ENCODE data around the gene GRIP2. TPM values are rescaled to one million over a fixed set of nuclear protein-coding genes. Genes with fewer than 3 reads are reported as not detected.
A peak's percentile ranks its signal among the peaks of the same experiment; 100 is the strongest.

The GRIP2 gene
- total and polyA plus RNA-seq, 2 of the 4 experiments (the other 2 are of a cell fraction), result 0.05 TPM; not detected in 1

- no peak overlapping the region for H2AK9ac ChIP-seq (replicated peaks; ENCODE audit: low read depth, low read length, poor library complexity)
- in situ Hi-C loops (cut with MboI; ENCODE audit: low sequenced_read_pairs), result loop anchor here (25.0 kb wide), 1 partner anchor 683 kb away; the partner anchor contains the start of gene WNT7A
- whole genome bisulfite sequencing, 2 experiments (ENCODE audit: extremely low coverage in 2 of 2, insufficient read length in 1 of 2), result no CpG with 5 or more reads among the region's 5 CpGs
- no peak overlapping the region for H3K23ac ChIP-seq (ENCODE audit: low read depth, low read length)
- no peaks in the 10 kb centered on the region for H3K9me3 ChIP-seq (ENCODE audit: control insufficient read depth, insufficient read depth, low read length)
- no peak overlapping the region for H2BK15ac ChIP-seq (ENCODE audit: low read depth, low read length)
- no peak overlapping the region for H3K4ac ChIP-seq (ENCODE audit: low read depth, low read length)
- ATAC-seq (ENCODE audit: low read depth) (no peak), DNase-seq (no peak)
- no peak overlapping the region for H3K56ac ChIP-seq (ENCODE audit: extremely low read depth, insufficient read depth, low read length)
- H3K4me1 ChIP-seq (ENCODE audit: control insufficient read depth, insufficient read depth, low read length), result no peaks in the 10 kb centered on the region
- peaks cover 35% of the 10 kb centered on the region for H3K27me3 ChIP-seq (ENCODE audit: control insufficient read depth, insufficient read depth, low read length)
- H4K20me1 ChIP-seq (ENCODE audit: insufficient read depth, low read length), result no peaks in the 10 kb centered on the region
- H2BK120ac ChIP-seq (ENCODE audit: low read depth, low read length), result no peak overlapping the region
- no peak overlapping the region for H3K18ac ChIP-seq (ENCODE audit: low read depth, low read length)
- H3K14ac ChIP-seq (replicated peaks; ENCODE audit: low read depth, low read length), result no peak overlapping the region
- ChIA-PET POLR2A (ENCODE audit: unreplicated experiment) (no interaction called here), CTCF (no interaction called here)
- no TSS peak for BruUV-seq (replicated peaks)
- dilution Hi-C loops (cut with HindIII; ENCODE audit: low sequenced_read_pairs, unreplicated experiment), result no loop called here
- no peak overlapping the region for H4K5ac ChIP-seq (ENCODE audit: low read depth, low read length)
- H4K8ac ChIP-seq (ENCODE audit: low read depth in 2 of 2, low read length in 2 of 2), result no peak overlapping the region
- H3K4me3 ChIP-seq (ENCODE audit: insufficient read depth, low read depth, low read length), result no peak overlapping the region
- no peaks in the 10 kb centered on the region for H3K79me1 ChIP-seq (ENCODE audit: low read depth in 1 of 2, low read length in 2 of 2)
- H4K91ac ChIP-seq (ENCODE audit: insufficient read depth, low read depth, low read length), result no peak overlapping the region
- H3K27ac ChIP-seq (ENCODE audit: insufficient read depth, low read length), result no peak overlapping the region
- H2BK5ac ChIP-seq (ENCODE audit: low read depth, low read length, poor library complexity, severe bottlenecking), result no peak overlapping the region
- intact Hi-C loops (cut with micrococcal nuclease), result no loop called here
- H3K9me1 ChIP-seq (ENCODE audit: insufficient read depth, low read length), result no peaks in the 10 kb centered on the region
- peak overlapping the region; percentile 35 for H2AFZ ChIP-seq (replicated peaks; ENCODE audit: low read length, poor library complexity)
- H3K9ac ChIP-seq (ENCODE audit: low read depth, low read length), result no peak overlapping the region
- TF ChIP-seq POLR2A (IDR thresholded peaks at IDR 0.05; ENCODE audit: low read depth, low read length) (no peak), MAFK (IDR thresholded peaks at IDR 0.05; ENCODE audit: low read depth, low read length) (no peak), CTCF (conservative IDR thresholded peaks at IDR 0.05; ENCODE audit: low read depth, low read length) (no peak), CHD1 (IDR thresholded peaks at IDR 0.05; ENCODE audit: low read depth, low read length) (no peak), FOS (IDR thresholded peaks at IDR 0.05; ENCODE audit: low read depth, low read length) (no peak), BHLHE40 (IDR thresholded peaks at IDR 0.05; ENCODE audit: low read depth, low read length) (no peak), NFE2L2 (IDR thresholded peaks at IDR 0.05; ENCODE audit: low read depth, low read length) (no peak), RCOR1 (IDR thresholded peaks at IDR 0.05; ENCODE audit: insufficient replicate concordance, low read length) (no peak), CEBPB (IDR thresholded peaks at IDR 0.05; ENCODE audit: low read depth, low read length) (no peak), RAD21 (IDR thresholded peaks at IDR 0.05; ENCODE audit: low read length) (no peak), MAZ (IDR thresholded peaks at IDR 0.05; ENCODE audit: borderline replicate concordance, low read depth, low read length) (no peak), SMC3 (IDR thresholded peaks at IDR 0.05; ENCODE audit: low read depth, low read length) (no peak), RFX5 (IDR thresholded peaks at IDR 0.05; ENCODE audit: low read depth, low read length) (no peak), MXI1 (IDR thresholded peaks at IDR 0.05; ENCODE audit: borderline replicate concordance, low read depth, low read length) (no peak)
- TF ChIP-seq, protein P1, sequence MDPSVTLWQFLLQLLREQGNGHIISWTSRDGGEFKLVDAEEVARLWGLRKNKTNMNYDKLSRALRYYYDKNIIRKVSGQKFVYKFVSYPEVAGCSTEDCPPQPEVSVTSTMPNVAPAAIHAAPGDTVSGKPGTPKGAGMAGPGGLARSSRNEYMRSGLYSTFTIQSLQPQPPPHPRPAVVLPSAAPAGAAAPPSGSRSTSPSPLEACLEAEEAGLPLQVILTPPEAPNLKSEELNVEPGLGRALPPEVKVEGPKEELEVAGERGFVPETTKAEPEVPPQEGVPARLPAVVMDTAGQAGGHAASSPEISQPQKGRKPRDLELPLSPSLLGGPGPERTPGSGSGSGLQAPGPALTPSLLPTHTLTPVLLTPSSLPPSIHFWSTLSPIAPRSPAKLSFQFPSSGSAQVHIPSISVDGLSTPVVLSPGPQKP (IDR thresholded peaks at IDR 0.05; ENCODE audit: borderline replicate concordance, low read depth, low read length), result no peak
- TF ChIP-seq, protein P2, sequence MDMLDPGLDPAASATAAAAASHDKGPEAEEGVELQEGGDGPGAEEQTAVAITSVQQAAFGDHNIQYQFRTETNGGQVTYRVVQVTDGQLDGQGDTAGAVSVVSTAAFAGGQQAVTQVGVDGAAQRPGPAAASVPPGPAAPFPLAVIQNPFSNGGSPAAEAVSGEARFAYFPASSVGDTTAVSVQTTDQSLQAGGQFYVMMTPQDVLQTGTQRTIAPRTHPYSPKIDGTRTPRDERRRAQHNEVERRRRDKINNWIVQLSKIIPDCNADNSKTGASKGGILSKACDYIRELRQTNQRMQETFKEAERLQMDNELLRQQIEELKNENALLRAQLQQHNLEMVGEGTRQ (IDR thresholded peaks at IDR 0.05; ENCODE audit: low read depth, low read length), result no peak
- H2BK20ac ChIP-seq (ENCODE audit: low read depth, low read length), result no peak overlapping the region
- no peaks in the 10 kb centered on the region for H3K36me3 ChIP-seq (ENCODE audit: control insufficient read depth, insufficient read depth, low read length)
- no peak overlapping the region for H3K4me2 ChIP-seq (ENCODE audit: low read depth, low read length)
- H2AK5ac ChIP-seq (ENCODE audit: low read depth, low read length), result no peak overlapping the region
Measured at GRCh38 chr3:14570089-14570488, 29.9 kb upstream of the GRIP2 start.

Measured in IMR-90 (cell line).